ENCODE data around the gene CAMKK2. TPM values are rescaled to one million over a fixed set of nuclear protein-coding genes. Genes with fewer than 3 reads are reported as not detected.

CAMKK2 gene
- total RNA-seq, 1 experiment from 2014 or later = 24.7 TPM

GRCh38 chr12:121331248-121331647 lies 34.7 kb upstream of the CAMKK2 start:
- Histone ChIP-seq H2BK20ac (ENCODE audit: low read depth, low read length, poor library complexity, severe bottlenecking) (no peak overlapping the region), H3K9me3 (ENCODE audit: control insufficient read depth, low read depth, low read length) (no peaks in the 10 kb centered on the region), H3K56ac (ENCODE audit: insufficient read length, low read depth, low read length) (no peak overlapping the region), H4K8ac (replicated peaks; ENCODE audit: insufficient read length, low read depth, low read length) (no peak overlapping the region), H2BK120ac (ENCODE audit: low read depth, low read length, poor library complexity, severe bottlenecking) (no peak overlapping the region), H3K18ac (ENCODE audit: insufficient read length, low read depth, low read length) (no peak overlapping the region), H4K5ac (ENCODE audit: insufficient read length, low read depth, low read length) (no peak overlapping the region), H3K23ac (ENCODE audit: insufficient read length, low read depth, low read length) (no peak overlapping the region), H3K4me1 (ENCODE audit: insufficient read depth, low read length) (no peaks in the 10 kb centered on the region), H3K79me1 (ENCODE audit: insufficient read depth, low read depth, low read length, poor library complexity, severe bottlenecking) (no peaks in the 10 kb centered on the region), H2AK5ac (ENCODE audit: insufficient read length, low read length) (no peak overlapping the region), H2BK12ac (ENCODE audit: insufficient read length, low read depth, low read length) (no peak overlapping the region), H2BK5ac (ENCODE audit: insufficient read length, low read length) (no peak overlapping the region), H3K4ac (ENCODE audit: low read depth, low read length) (no peak overlapping the region), H3K23me2 (ENCODE audit: insufficient read length, low read depth, low read length, poor library complexity, severe bottlenecking) (no peaks in the 10 kb centered on the region), H2AFZ (ENCODE audit: low read length) (no peak overlapping the region), H3K79me2 (ENCODE audit: insufficient read depth, low read length) (no peaks in the 10 kb centered on the region), H2BK15ac (ENCODE audit: low read depth, low read length) (no peak overlapping the region), H3K4me2 (ENCODE audit: insufficient read depth, insufficient read length, low read length) (no peak overlapping the region), H3K27ac (ENCODE audit: insufficient read length, low read depth, low read length) (no peak overlapping the region), H3T11ph (ENCODE audit: low read length) (no peak overlapping the region), H3K27me3 (ENCODE audit: insufficient read depth, low read length) (no peaks in the 10 kb centered on the region), H3K14ac (ENCODE audit: insufficient read depth, low read length) (no peak overlapping the region), H3K9ac (ENCODE audit: extremely low read depth, insufficient read length, low read length) (no peak overlapping the region), H4K20me1 (ENCODE audit: control insufficient read depth, insufficient read depth, insufficient read length) (no peaks in the 10 kb centered on the region), H4K91ac (ENCODE audit: insufficient read length, low read depth, low read length) (no peak overlapping the region)
- no peaks in the 10 kb centered on the region for H3K9me3 Mint-ChIP-seq
- no peaks in the 10 kb centered on the region for H3K27me3 Mint-ChIP-seq (ENCODE audit: low read depth)
- no peak for DNase-seq
- no peak for TF ChIP-seq CTCF (conservative IDR thresholded peaks at IDR 0.05)
- no peak overlapping the region for H3K27ac Mint-ChIP-seq
- H3K4me3 Mint-ChIP-seq = no peak overlapping the region
- no peaks in the 10 kb centered on the region for H3K4me1 Mint-ChIP-seq
- peaks cover 30 to 87% (median 83%) of the 10 kb centered on the region in 3 experiments; a peak in 6 of 7 replicates for H3K36me3 Mint-ChIP-seq (ENCODE audit: insufficient read depth in 1 of 3, low read depth in 3 of 3)
- no CpG with 5 or more reads among the region's 6 CpGs for WGBS (ENCODE audit: extremely low coverage, insufficient read length, low lambda C conversion rate)
